ENCODE data around the gene UBE2H. TPM values are rescaled to one million over a fixed set of nuclear protein-coding genes. Genes with fewer than 3 reads are reported as not detected.
"Not testable (repeated sequence)": the region's sequence is repeated elsewhere in the genome, so short reads cannot be mapped to it uniquely, and the experiment has no call there.

Gene UBE2H
- total RNA-seq, 4 donors from 2014 or later, result 68.3 to 123 (median 91.4) TPM

DNA sequence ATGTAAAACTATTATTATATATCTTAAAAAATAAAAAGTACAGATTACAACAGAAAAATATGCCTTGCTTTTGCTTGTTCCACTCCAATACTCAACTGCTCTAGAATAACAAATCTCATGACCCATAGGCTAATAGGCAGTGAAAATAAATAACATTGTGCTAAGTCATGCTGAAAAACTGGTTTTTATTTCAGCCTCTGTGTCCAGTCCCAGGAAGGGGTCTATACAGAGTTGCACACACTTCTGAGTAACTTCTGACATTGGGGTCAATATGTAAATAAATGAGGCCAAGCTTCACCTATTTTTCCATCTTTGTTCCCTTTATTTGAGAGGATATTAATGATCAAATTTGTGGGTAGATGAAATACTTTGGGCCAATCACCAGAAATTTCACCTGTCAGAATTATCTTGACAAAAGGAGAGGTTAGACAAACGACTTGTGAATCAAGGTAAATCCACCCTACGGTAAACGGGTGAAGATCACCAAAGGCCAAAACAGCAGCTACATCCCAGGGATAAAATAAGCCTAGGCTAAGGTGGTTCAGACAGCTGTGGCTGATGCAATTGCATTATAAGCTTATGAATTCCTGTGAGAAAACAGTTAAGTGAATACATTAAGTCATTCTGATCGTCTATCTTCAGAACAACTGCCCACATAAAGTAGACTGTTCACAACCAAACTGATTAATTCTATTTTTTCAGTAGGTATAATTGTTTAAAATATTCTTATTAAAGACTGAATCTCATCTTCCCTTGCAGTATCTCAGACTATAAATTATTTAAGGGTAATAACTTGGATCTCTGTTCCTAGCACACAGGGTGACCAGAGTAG lies 87.5 kb downstream of the UBE2H start:
- H3K4me1 ChIP-seq, result peaks cover 75 to 89% (median 82%) of the 10 kb centered on the region in 4 donors
- no peak for TF ChIP-seq CTCF (IDR thresholded peaks at IDR 0.05)
- no peak for TF ChIP-seq EP300 (IDR thresholded peaks at IDR 0.05)
- TF ChIP-seq POLR2A (IDR thresholded peaks at IDR 0.05; ENCODE audit: low read depth), result no peak
- no peak for TF ChIP-seq POLR2AphosphoS5 (IDR thresholded peaks at IDR 0.05)
- peak overlapping the region; percentile 76 to 84 (median 80) for H3K27ac ChIP-seq (replicated peaks in 1 of 4)
- no peaks in the 10 kb centered on the region for H3K36me3 ChIP-seq
- WGBS, result 83% methylated on average over 4 of the region's 4 CpGs
- H3K9me3 ChIP-seq, result no peaks in the 10 kb centered on the region
- H3K27me3 ChIP-seq, result no peaks in the 10 kb centered on the region
- intact Hi-C loops (cut with DNase I), result no loop called here
- no peak overlapping the region for H3K4me3 ChIP-seq
- no peak for DNase-seq (ENCODE audit: extremely low spot score)

DNA sequence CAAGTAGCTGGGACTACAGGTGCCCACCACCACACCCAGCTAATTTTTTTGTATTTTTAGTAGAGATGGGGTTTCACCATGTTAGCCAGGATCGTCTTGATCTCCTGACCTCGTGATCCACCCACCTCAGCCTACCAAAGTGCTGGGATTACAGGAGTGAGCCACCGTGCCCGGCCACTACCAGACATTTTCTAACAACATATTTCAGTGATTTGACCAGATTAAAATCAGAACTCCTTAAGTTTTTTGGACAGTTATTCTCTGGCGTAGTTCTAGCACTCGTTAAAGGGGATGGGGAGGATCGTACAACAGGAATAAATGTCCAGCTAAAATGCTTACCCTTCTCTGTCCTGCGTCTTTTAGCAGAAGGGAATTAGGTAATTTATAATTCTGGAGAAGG lies 88.1 kb downstream of the UBE2H start:
- not testable (repeated sequence) for DNase-seq (ENCODE audit: extremely low spot score); H3K9me3 ChIP-seq; H3K36me3 ChIP-seq; H3K4me3 ChIP-seq; H3K27me3 ChIP-seq
- 95% methylated on average over 8 of the region's 8 CpGs for WGBS
- intact Hi-C loops (cut with DNase I), result loop anchor here (5.0 kb wide), 1 partner anchor 83 kb away; no protein-coding TSS in a partner anchor
- peaks cover 79 to 89% (median 84%) of the 10 kb centered on the region in 4 donors for H3K4me1 ChIP-seq
- H3K27ac ChIP-seq (replicated peaks in 1 of 4), result peak overlapping the region; percentile 76 to 84 (median 80)

GRCh38 chr7:129864042-129864441 lies 88.7 kb downstream of the UBE2H start:
- Histone ChIP-seq H3K27me3 (no peaks in the 10 kb centered on the region), H3K9me3 (no peaks in the 10 kb centered on the region), H3K4me1 (peaks cover 85 to 89% (median 89%) of the 10 kb centered on the region in 4 donors), H3K36me3 (no peaks in the 10 kb centered on the region), H3K27ac (replicated peaks in 1 of 4) (peak overlapping the region; percentile 76 to 84 (median 80)), H3K4me3 (no peak overlapping the region)
- intact Hi-C loops (cut with DNase I), result loop anchor here (5.0 kb wide), 1 partner anchor 83 kb away; no protein-coding TSS in a partner anchor
- 23% methylated on average over 3 of the region's 3 CpGs for WGBS
- no peak for TF ChIP-seq POLR2A (IDR thresholded peaks at IDR 0.05; ENCODE audit: low read depth)
- peak; percentile 62 to 81 for TF ChIP-seq POLR2AphosphoS5 (IDR thresholded peaks at IDR 0.05)
- no peak for TF ChIP-seq CTCF (IDR thresholded peaks at IDR 0.05)
- no peak for DNase-seq (ENCODE audit: extremely low spot score)

DNA sequence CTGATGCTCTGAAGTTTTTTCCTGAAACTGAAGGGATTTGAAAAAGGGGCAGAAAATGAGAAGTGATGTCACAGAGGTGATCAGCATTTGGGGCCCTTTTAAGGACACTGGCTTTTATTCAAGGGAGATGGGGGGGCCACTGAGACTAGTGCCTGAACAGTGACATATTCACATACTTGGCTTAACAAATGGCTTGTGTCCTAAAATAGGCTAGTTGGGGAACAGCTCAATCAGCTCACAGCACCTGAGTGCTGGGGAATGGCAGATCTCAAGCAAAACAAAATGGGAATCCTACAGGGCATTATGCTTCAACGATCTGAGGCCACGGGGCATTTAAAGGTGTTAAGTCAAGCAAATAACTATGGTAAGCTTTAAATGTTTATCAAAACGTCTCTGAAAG lies 90.1 kb downstream of the UBE2H start:
- intact Hi-C loops (cut with DNase I), result loop anchor here (5.0 kb wide), 1 partner anchor 85 kb away; no protein-coding TSS in a partner anchor
- Histone ChIP-seq H3K36me3 (no peaks in the 10 kb centered on the region), H3K27ac (replicated peaks in 1 of 4) (peak overlapping the region; percentile 76 to 84 (median 80)), H3K9me3 (no peaks in the 10 kb centered on the region), H3K4me1 (peaks cover 87 to 93% (median 89%) of the 10 kb centered on the region in 4 donors), H3K27me3 (no peaks in the 10 kb centered on the region), H3K4me3 (no peak overlapping the region)
- WGBS, result 33% methylated on average over 3 of the region's 3 CpGs
- TF ChIP-seq POLR2AphosphoS5 (IDR thresholded peaks at IDR 0.05), result peak; percentile 13 to 42
- no peak for TF ChIP-seq CTCF (IDR thresholded peaks at IDR 0.05)
- no peak for TF ChIP-seq EP300 (IDR thresholded peaks at IDR 0.05)
- no peak for DNase-seq (ENCODE audit: extremely low spot score)

GRCh38 chr7:129860784-129861183 lies 92.0 kb downstream of the UBE2H start:
- Histone ChIP-seq H3K4me1 (peaks cover 81 to 95% (median 85%) of the 10 kb centered on the region in 4 donors), H3K27ac (replicated peaks in 1 of 4) (peak overlapping the region in 3 of 4 donors; percentile 76 to 80 (median 79)), H3K36me3 (peaks cover 0 to 15% (median 0%) of the 10 kb centered on the region in 4 donors)
- H3K27me3 ChIP-seq; DNase-seq (ENCODE audit: extremely low spot score); H3K4me3 ChIP-seq; H3K9me3 ChIP-seq: not testable (repeated sequence)
- intact Hi-C loops (cut with DNase I), result loop anchor here (5.0 kb wide), 1 partner anchor 87 kb away; no protein-coding TSS in a partner anchor
- 82% methylated on average over 6 of the region's 6 CpGs for WGBS
